ENCODE results near the gene GUCA2B. TPM values are rescaled to one million over a fixed set of nuclear protein-coding genes. Genes with fewer than 3 reads are reported as not detected.

Gene GUCA2B
- total RNA-seq, 2 experiments from 2014 or later = not detected

DNA sequence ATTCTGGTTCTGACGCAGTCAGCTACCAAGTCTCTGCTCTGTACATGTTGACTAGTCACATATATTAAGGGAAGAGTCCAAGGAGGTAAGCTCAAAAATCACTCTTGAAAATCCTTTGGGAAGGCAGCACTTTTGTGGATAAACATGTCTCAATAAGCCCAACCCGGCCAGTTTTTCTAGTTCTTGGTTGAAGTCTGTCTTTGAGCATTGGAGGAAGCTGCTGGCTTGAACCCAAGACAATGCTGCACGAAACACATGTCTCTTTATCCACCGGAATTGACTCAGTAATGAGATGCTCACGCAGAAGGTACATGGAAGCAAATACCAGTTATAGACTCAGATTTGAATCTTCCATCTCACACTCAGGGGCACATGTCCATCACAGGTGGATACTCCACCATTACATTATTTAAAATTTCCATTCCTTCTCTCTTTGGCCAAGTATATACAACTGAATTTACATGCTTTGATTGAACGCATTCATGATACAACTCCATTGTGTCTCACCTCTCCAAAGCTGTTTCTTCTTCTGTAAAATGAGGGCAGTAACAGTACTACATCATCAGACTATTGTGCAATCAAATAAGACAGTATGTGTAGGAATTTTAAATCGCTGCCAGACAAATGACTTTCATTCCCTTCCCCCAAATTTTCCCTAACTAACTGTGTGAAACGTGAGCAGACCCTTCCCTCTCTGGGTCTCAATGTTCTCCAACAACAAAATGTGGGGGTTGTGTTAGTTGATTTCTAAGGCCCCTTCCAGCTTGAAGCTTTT lies 20.9 kb downstream of the GUCA2B start:
- TF ChIP-seq CTCF (IDR thresholded peaks at IDR 0.05) = no peak
- no peaks in the 10 kb centered on the region for H3K9me3 ChIP-seq (ENCODE audit: control insufficient read depth in 1 of 2, insufficient read depth in 1 of 2, low read length in 2 of 2)
- H3K36me3 ChIP-seq (ENCODE audit: insufficient read depth, low read length) = no peaks in the 10 kb centered on the region
- H3K27ac Mint-ChIP-seq = no peak overlapping the region
- H3K27ac ChIP-seq (ENCODE audit: low read depth in 1 of 2, low read length in 2 of 2) = no peak overlapping the region
- H3K4me1 ChIP-seq (ENCODE audit: insufficient read depth, low read length) = peaks cover 5% of the 10 kb centered on the region
- no peaks in the 10 kb centered on the region for H3K27me3 ChIP-seq (ENCODE audit: control insufficient read depth in 1 of 2, insufficient read depth in 2 of 2, low read length in 2 of 2)
- no peaks in the 10 kb centered on the region for H3K9me3 Mint-ChIP-seq
- H3K4me3 Mint-ChIP-seq = no peak overlapping the region
- no peak overlapping the region for H3K4me3 ChIP-seq (ENCODE audit: low read length)
- intact Hi-C loops (cut with DNase I, micrococcal nuclease) = loop anchor here (1.0 to 10.0 kb wide), 5 partner anchors 161 to 657 kb away; partner anchors contain the start of gene FOXJ3 (in 1 of the 2)
- DNase-seq = no peak
- POLR2A ChIA-PET = interaction anchor here (0.8 to 1.2 kb wide), 3 partner anchors 501 to 658 kb away, joined by 3 to 4 read pairs (median 4); no protein-coding TSS in a partner anchor
- CTCF ChIA-PET = interaction anchor here (0.5 to 3.1 kb wide), 23 partner anchors 9 to 658 kb away, joined by 3 to 22 read pairs (median 5); no protein-coding TSS in a partner anchor
- peaks cover 1% of the 10 kb centered on the region for H3K36me3 Mint-ChIP-seq (ENCODE audit: low read depth)
- H3K4me1 Mint-ChIP-seq (ENCODE audit: low read depth) = no peaks in the 10 kb centered on the region
- no peak for ATAC-seq (ENCODE audit: poor library complexity)
- no peaks in the 10 kb centered on the region for H3K27me3 Mint-ChIP-seq

DNA sequence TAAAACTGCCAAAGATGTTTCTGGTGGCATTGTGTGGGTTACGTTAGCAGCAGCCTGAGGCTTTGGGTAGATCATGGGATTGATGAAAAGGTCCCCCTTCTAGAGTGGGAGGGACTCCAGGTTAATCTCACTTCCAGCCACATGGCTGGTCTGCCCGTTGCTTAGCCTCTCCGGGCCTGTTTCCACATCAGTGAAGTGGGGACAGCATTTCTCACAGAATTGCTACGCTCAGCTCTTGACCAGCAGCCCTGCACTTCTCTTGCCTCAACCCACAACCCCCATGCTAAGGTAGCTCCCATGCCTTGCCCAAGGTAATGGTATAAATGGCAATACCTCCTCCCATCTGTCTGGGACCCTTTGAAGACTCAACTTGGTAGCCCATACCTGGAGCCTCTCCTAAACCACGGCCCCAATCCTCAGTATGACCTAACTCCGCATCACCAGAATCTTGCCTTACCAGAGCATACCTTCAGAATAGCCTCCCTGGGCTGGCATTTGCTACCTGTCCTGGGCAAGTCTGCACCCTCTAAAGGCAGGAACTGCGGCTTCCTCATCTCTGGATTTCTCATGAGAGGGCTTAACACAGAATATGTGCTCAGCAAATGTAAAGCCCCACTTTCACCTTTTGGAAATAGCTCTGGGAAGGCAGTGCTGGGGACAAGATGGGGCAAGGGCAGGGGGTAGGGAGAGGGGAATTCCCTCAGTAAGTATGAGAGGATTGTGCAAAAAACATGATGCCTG lies 22.3 kb downstream of the GUCA2B start:
- no peaks in the 10 kb centered on the region for H3K9me3 Mint-ChIP-seq
- POLR2A ChIA-PET = no interaction called here
- peaks cover 5% of the 10 kb centered on the region for H3K4me1 Mint-ChIP-seq (ENCODE audit: low read depth)
- intact Hi-C loops (cut with DNase I, micrococcal nuclease) = loop anchor here (2.0 to 10.0 kb wide), 3 partner anchors 159 to 573 kb away; partner anchors contain the start of gene FOXJ3 (in 2 of the 2)
- TF ChIP-seq CTCF (IDR thresholded peaks at IDR 0.05) = no peak
- peaks cover 5% of the 10 kb centered on the region for H3K4me1 ChIP-seq (ENCODE audit: insufficient read depth, low read length)
- no peak for ATAC-seq (ENCODE audit: poor library complexity)
- peaks cover 10% of the 10 kb centered on the region for H3K36me3 ChIP-seq (ENCODE audit: insufficient read depth, low read length)
- H3K4me3 Mint-ChIP-seq = no peak overlapping the region
- DNase-seq = no peak
- CTCF ChIA-PET = no interaction called here
- no peak overlapping the region for H3K4me3 ChIP-seq (ENCODE audit: low read length)
- peak overlapping the region; percentile 42 for H3K27ac Mint-ChIP-seq
- no peaks in the 10 kb centered on the region for H3K9me3 ChIP-seq (ENCODE audit: control insufficient read depth in 1 of 2, insufficient read depth in 1 of 2, low read length in 2 of 2)
- H3K36me3 Mint-ChIP-seq (ENCODE audit: low read depth) = peaks cover 14% of the 10 kb centered on the region
- H3K27me3 ChIP-seq (ENCODE audit: control insufficient read depth in 1 of 2, insufficient read depth in 2 of 2, low read length in 2 of 2) = no peaks in the 10 kb centered on the region
- no peak overlapping the region for H3K27ac ChIP-seq (ENCODE audit: low read depth in 1 of 2, low read length in 2 of 2)
- H3K27me3 Mint-ChIP-seq = no peaks in the 10 kb centered on the region

GRCh38 chr1:42176902-42177519 lies 23.8 kb downstream of the GUCA2B start:
- peaks cover 27% of the 10 kb centered on the region for H3K36me3 Mint-ChIP-seq (ENCODE audit: low read depth)
- ChIA-PET POLR2A (no interaction called here), CTCF (no interaction called here)
- peak; percentile 86 for TF ChIP-seq CTCF (IDR thresholded peaks at IDR 0.05)
- Histone ChIP-seq H3K9me3 (ENCODE audit: control insufficient read depth in 1 of 2, insufficient read depth in 1 of 2, low read length in 2 of 2) (no peaks in the 10 kb centered on the region), H3K27ac (ENCODE audit: low read depth in 1 of 2, low read length in 2 of 2) (no peak overlapping the region), H3K4me1 (ENCODE audit: insufficient read depth, low read length) (peaks cover 5% of the 10 kb centered on the region), H3K36me3 (ENCODE audit: insufficient read depth, low read length) (peaks cover 24% of the 10 kb centered on the region), H3K27me3 (ENCODE audit: control insufficient read depth in 1 of 2, insufficient read depth in 2 of 2, low read length in 2 of 2) (no peaks in the 10 kb centered on the region), H3K4me3 (ENCODE audit: low read length) (no peak overlapping the region)
- peaks cover 5% of the 10 kb centered on the region for H3K4me1 Mint-ChIP-seq (ENCODE audit: low read depth)
- no peaks in the 10 kb centered on the region for H3K27me3 Mint-ChIP-seq
- no peaks in the 10 kb centered on the region for H3K9me3 Mint-ChIP-seq
- ATAC-seq (ENCODE audit: poor library complexity) = no peak
- intact Hi-C loops (cut with DNase I, micrococcal nuclease) = loop anchor here (2.0 to 10.0 kb wide), 3 partner anchors 158 to 572 kb away; partner anchors contain the start of gene FOXJ3 (in 2 of the 2)
- no peak overlapping the region for H3K4me3 Mint-ChIP-seq
- no peak overlapping the region for H3K27ac Mint-ChIP-seq
- DNase-seq = peak in 4 of 14 experiments; percentile 23 to 59 (median 54)

All from CD4-positive, alpha-beta T cell (primary cell).